ENCODE measurements around the gene FAM53B.

The FAM53B gene

DNA sequence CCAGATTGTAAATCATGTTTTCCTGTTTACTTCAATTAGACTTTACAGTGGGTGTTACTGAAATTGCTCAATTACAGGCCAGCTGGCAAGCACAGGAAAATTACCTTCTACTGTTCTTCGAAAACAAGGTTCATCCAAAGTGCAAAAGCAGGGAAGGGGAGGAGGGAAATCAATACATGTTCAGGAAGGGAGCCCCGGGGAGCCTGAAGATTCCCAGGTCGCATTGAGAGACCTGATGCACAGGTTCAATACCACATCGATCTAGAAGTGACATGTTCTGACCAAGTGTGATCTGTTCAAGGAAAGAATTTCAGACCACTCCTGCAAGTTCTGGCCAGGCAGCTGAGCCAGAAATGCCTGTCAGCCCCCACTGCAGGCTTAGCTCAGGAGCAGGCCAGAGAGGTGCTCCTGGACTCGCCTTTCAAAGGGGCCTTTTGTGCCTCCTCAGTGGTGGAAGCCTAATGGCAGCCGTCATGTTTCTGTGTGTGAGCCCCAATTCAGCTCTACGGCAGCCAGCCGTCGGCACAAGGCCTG lies 35.9 kb downstream of the FAM53B start:
- no peak for DNase-seq

- DNase-seq: no peak
Observed at GRCh38 chr10:124707551-124707950, 36.6 kb downstream of the FAM53B start.

DNA sequence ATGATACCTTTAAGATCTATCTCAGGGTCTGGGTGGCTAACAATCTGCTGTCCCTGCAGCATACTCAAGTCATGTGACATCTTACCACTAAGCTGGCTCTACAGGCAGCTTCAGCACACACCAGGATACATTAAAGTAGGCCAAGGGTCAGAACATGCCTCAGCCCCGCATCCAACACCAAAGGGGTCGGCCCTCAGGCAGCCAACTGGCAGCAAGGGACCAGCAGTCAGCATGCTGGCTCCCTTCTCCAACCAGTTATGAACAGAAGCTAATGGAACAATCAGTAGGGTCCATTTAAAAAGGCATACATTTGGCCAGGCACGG lies 37.1 kb downstream of the FAM53B start:
- no peak for DNase-seq

DNA sequence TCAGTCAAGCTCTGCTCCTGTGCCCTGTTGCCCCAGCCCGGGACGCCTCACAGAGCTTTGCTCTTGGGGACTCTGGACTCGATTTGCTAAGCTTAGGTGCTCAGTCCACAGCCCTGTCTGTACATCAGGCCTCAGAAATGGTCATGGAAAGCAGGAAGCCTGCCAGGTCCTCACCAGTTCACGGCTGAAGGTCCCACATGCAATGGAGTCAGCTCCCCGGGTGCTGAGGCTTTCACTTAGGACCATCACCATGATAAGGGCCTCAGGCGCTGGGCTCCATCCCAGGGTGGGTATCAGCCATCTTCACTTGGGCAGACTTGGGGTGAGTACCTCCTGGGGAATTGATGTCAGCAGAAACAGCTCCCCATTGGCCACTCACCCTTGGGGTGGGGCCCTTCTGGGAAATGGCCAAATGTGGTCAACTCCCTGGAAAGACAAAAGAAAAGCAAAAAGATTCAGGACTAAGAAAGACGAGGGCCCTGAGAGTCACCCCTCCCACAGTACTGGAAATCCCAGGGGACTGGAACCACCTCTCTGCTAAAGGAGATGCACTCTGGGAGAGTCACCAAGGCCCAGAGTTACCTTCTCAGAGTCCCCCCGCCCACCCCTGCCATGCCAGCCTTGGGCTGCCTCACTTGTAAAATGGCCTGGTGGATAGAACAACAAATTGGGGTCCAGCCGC lies 37.6 kb downstream of the FAM53B start:
- DNase-seq: no peak

GRCh38 chr10:124705817-124706461 lies 38.2 kb downstream of the FAM53B start:
- DNase-seq: no peak

- no peak for DNase-seq
Observed at GRCh38 chr10:124705381-124705740, 38.8 kb downstream of the FAM53B start.

DNA sequence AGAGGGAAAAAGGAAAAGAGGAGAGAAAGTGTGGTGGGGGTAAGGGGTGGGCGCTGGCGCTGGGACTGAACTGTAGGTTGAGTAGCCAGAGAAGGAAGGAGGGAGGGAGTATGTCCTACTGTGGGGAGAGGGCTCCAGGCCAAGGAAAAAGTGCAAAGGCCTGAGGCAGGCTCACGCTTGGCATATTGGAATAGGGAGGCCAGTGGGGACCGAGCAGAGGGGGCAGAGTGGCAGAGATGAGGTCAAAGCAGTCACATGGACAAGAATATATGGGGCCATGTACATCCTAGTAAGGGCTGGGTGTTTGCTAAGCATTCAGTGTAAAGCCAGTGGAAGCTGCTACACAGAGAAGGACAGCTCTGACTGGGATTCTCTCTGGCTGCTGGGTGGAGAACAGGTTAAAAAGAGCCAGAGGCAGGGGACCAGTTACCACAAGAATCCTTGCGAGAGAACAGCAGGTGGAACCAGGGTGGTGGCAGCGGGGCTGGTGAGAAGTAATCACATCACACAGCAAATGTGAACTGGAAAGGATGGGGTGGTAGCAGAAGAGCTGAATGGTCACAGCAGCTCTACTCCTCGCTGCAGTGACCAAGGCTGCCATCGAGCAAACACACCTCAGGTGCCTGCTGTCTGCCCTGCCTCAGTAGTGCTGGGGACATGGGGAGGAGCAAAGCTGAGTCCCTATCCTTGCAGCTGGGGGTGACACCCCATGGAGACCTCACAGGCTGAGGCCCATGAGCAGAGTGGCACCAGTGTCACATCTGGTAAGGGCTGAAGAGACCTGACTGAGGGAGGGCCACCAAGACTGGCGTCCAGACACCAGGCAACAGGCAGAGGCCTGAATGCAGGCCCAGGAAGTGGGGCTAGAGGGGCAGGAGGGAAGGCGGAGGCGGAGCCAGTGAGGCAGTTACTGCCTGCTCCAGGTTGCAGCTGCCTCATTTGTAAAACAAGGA lies 39.5 kb downstream of the FAM53B start:
- DNase-seq: no peak

DNA sequence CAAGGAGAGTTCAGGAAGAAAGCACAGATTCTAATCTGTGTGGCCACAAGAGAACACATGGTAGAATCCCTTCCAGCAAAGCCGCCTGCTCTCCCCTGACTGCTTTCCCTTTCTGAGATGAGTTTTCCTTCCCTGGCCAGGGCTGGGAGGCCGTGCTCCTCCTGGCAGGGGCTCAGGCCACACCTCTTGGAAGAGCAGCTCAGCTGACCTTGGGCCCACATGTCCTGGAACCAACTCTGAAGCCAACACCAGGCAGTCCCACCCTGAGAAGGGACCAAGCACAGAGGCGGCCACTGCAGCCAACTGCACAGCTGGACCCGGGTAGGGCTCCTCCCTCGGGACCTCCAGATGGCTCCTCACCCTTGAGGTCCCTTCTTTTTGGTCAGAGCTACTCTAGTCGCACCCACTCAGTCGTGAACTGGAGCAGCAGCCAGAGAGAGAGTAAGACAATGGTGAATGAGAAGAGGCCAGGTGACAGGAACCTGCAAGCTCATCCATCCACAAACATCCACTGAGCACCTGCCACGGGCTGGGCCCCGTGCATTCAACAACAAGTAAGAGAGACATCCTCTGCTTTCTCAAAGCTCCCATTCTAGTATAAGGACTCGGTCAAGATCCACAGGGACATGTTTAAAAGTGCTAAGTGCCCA lies 40.3 kb downstream of the FAM53B start:
- DNase-seq: no peak

DNA sequence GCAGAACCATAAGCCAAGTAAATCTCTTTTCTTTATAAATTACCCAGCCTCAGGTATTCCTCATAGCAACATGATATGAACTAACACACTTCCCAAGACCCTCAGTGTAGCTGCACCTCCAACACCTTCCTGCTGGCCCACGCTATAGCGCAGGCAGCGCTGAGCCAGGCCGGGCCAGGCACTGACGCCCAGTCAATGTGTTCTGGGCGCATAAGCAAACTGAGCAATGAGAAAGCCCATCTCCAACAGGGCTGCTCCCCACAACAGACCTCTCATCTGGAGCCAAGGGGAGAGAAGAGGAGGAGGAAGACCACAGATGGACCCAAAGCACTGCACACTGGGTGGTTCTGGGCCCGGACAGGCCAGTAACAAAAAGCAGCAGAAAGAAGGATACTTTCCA lies 40.8 kb downstream of the FAM53B start:
- DNase-seq: no peak

DNA sequence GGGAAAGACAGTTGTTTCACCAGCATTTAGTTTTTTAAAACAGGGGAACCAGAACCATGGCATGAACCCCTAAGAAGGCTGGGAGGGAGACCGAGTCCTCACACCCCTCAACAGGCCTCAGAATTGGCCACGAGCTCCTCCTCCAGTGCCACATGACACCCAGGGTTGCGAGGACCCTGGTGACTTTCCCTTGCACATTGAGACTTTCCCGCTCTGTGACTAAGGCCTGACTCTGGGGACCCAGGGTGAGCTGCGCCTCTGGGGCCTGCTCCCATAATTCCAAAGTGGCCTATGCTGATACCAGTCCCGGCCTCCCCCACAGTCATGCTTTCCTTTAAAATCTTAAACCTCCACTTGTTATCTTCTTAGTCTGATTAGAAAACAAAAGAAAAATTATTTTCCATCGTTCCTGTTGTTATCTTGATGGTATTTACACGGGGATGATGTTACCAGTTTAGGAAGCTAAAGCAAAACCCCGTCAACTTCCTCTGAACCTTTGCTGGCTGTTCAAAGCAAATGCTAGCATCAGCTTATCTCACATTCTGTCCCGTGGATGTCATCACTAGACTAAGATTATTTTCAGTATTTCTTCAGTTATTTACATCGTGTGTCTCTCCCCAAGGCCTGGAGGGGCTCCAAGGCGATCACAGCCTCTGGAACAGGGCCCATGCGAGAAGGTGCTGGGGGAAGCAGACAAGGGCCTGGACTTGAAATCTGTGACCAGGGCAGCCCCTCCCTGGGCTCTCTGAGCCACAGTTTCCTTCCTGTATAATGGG lies 42.1 kb downstream of the FAM53B start:
- peak in 1 of 2 donors; percentile 53 for DNase-seq

- no peak for DNase-seq
Observed at GRCh38 chr10:124701435-124701834, 42.7 kb downstream of the FAM53B start.

DNA sequence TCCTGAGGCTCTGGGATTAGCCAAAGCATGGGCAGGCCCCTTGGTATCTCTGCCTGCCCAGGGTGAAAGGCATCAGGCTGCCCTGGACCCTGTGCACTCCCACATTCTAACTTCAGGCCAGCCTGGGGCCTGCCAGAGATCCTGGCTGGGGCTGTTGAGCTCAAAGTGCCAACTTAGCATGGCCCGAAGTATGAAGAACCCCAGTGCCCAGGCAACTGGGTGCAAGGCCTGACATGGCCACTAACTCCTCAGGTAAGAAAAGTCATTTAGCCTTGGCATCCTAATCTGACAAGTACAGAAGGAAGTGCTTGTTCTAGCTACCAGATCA lies 43.2 kb downstream of the FAM53B start:
- no peak for DNase-seq

DNA sequence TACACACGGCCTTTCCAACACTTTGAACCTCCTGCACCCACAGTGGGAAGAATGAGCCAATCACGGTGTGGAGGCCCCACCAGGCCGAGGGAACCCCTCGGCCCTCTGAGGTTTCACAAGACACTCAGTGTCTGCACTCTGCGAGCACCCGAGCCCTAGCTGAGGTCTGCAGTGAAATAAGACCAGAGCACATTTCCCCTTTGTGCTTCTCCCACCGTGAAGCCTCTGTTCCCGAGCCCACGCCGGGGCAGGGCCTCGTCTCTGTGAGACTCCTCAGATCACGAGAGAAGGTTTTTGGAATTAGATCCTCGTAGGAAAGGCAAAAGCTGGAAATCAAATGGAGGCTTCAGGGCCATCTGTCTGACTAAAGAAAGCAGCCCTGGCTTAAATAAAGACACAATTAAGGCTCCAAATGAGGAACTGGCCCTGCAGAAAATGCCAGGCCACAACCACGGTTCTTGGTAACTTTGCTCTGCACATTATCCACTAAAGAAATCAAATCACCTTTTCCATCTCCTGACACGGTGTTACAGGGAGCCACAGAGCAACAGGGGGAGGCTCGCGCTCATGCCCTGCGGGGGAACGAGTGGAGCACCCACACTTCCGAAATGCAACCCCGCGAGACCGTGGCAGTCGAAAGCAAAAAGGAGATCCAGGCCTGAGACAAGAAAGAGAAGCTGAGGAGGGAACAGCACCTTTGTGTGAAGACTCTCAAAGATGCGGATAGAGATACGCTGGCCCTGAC lies 43.7 kb downstream of the FAM53B start:
- no peak for DNase-seq

DNA sequence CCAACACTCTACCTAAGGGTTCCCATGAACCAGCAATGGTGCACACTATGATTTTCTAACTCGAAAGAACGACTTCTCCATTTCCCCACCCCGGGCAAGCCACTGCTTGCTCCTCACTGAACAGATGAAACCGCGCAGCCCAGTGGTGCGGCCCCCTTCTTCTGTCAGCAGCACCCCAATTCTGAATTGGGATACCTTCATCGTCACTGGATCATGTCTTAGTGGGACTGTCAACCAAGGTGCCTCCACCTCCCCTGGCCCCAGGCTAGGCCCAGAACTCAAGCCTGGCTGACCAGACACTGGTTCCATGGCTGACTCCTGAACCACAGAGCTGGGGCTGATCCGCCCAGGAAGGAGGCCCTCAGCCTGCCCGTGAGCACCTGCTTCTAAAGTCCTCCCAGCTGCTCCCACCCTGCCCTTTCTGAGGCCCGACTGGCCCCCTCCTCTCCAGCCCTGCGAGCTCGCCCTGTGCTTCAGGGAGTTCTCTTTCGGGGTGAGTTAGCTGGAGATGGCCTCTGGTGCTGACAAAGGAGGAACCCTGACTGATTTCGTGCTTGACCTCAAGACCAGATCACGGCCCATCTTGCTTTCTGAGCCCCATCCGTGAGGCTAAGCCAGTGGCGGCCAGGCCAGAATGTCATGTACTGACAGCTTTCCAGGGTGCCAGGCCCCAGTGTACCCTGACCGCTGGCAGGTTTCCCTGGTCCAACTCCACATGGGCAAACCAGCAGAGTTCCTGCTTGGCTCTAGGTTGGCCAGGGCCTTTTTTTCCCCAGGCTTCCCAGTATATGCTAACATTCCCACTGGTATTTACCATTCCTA lies 44.5 kb downstream of the FAM53B start:
- no peak for DNase-seq

- no peak for DNase-seq
Observed at GRCh38 chr10:124698545-124699469, 45.4 kb downstream of the FAM53B start.

GRCh38 chr10:124697837-124698544 lies 46.2 kb downstream of the FAM53B start:
- peak; percentile 62 to 66 for DNase-seq

DNA sequence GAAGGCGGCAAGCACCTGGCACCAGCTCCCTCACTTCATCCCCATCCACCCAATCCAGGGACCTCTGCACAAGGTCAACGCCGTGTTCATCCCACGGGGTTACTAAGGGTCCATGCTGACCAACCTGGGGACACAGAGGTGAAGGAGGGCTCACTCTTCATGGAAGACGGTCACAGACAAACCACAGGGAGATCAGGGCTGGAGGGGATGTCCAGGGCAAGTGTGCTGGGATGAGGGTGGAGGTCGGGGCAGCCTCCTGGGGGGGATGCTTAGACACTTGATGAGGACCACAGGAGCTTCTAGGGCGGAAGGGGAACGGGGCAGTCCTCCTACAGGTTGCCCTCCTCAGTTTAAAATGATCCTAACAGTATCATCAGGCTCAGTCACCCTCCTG lies 46.7 kb downstream of the FAM53B start:
- no peak for DNase-seq

DNA sequence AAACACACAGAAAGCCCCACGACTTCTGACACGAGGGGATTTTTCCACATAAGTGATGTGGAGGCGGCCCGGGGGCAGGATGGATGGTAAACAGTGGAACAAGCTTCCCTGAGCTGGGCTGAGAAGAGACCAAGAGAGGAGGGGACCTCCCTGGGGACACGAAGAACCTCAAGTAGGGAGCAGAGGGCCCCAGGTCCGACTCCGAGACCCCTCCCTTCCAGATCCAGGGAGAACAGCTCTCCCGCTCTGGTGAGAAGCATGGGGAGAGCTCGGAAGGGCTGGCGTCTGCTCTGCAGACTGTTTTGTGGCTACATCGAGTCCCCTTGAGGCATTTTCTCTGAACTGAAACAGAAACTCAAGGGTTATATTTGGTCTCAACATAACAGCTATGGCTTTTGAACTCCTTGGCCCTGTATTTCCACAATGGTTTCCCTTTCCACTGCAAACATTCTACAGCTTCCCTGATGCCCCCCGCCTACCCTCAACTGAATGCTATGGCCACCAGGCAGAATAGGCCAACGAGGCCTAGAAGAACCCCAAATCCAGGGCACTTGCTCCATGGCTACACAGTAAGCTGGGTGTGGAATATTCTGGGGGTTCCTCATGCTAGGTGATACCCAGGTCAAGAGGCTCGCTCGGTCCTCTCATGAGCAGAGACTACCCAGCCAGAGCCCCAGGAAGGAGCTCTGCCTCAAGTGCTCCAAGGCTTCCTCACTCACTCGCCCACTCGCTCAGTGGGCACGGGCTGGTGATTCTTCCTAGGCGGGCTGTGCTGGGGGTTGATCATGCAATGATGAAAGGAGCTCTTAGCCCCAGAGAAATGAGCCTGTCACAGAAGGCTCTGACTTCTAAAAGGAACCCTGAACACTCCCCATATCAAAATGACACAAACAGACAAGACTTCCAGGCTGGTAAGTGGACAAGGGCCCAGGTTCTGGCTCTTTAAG lies 47.5 kb downstream of the FAM53B start:
- peak in 1 of 2 donors; percentile 56 for DNase-seq

All from CD4-positive, alpha-beta T cell treated with Interleukin-1 beta for 1 hour (primary cell).